Colonic mucosa (tissue), 4 donors: ENCODE results near the gene RASIP1. TPM values are rescaled to one million over a fixed set of nuclear protein-coding genes. Genes with fewer than 3 reads are reported as not detected.

Source experiments
- DNase-seq: peaks from one replicate; pipeline ENCODE4 v3.0.0-alpha.2; 2020
- H3K27ac ChIP-seq: fragments of 200-600 bp; one replicate; pipeline ENCODE4 v1.8.0; 2021
- H3K27me3 ChIP-seq: fragments of 200-600 bp; one replicate; pipeline ENCODE4 v1.8.0; 2021
- H3K36me3 ChIP-seq: fragments of 200-600 bp; one replicate; pipeline ENCODE4 v1.8.0; 2021
- H3K4me1 ChIP-seq: fragments of 200-600 bp; one replicate; pipeline ENCODE4 v1.8.0; 2021; ENCODE audit warnings: mild to moderate bottlenecking
- H3K4me3 ChIP-seq: fragments of 200-600 bp; one replicate; pipeline ENCODE4 v1.8.0; 2021
- H3K9ac ChIP-seq, 2 donors: one replicate each; pipeline ENCODE4 v1.7.0; 2013; ENCODE audit warnings: control low read depth in 2 of 2, low read depth in 2 of 2, low read length in 2 of 2
- H3K9me3 ChIP-seq: fragments of 200-600 bp; one replicate; pipeline ENCODE4 v1.8.0; 2021
- CTCF ChIP-seq: fragments of 200-600 bp; IDR thresholded peaks from one replicate; pipeline ENCODE4 v1.8.0; 2022; ENCODE audit warnings: antibody characterized with exemption, mild to moderate bottlenecking
- intact Hi-C: fragments of 100-400 bp; cut with DNase I; formaldehyde crosslinking; loops from one replicate; pipeline ENCODE4 v1.14.1; 2022
- total RNA-seq, 2 donors: library from RNA; stranded (reverse); fragmentation: NEBNext Ultra II Directional in 1 of 2; extraction: Animal tissue kit (Norgen Biotek cat#: 25700) in 1 of 2; gene quantifications; one replicate each; pipeline ENCODE4 v1.2.1, GENCODE V29; 2021
- donor health status: healthy.
- donor health status: DM: no; HTN: no; CAD: no.
- donor health status: DM: no; HTN: no; CAD: no.

The RASIP1 gene
- total RNA-seq, 2 donors from 2014 or later, result 2.2 to 4.8 TPM

DNA sequence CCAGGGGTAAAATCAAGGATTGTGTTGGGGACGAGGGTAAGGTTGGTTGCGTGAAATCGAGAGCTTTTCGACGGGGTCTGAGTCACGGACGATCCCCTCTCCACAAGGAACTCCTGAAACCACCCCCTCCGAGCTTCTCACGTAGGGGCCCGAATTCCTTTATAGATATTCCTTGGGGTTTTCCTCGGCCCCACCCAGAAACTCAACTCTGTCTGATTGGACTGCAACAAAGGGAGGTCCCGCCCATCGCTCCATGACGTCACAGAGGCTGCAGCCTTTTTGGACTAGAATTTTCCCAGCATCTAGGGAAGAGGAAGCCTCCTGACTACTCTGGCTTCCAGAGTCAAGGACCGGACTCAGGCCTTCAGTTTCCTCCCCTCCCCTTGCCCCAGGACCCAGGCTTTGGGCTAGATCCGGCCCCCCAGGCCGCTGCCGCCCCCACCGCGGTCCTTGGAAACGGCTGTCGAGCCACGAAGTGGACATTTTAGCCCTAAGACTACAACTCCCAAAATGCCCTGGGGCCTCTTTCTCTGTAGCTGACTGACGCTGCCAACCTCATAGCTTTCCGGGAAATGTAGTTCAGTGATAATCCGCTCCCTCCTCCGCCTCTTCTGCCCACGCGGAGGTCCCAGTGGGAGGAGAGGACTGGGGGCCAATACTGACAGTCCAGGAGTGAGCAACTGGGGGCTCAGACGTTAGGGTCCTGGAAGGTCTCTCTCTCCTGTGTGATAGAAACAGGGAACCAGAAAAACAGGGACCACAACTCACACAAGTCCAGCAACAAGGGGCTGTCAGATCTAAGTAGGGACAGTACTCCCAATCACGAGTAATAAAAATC is 6.5 kb upstream of the RASIP1 start, which contains the start of gene IZUMO1:
IZUMO1 (minus strand) TSS at position 172 of the 838 bp plus-strand sequence. CDS start 1,050 bp downstream, outside the sequence.
- DNase-seq, result peak; percentile 71
- no peak within 1 kb of the TSS for H3K9ac ChIP-seq
- no peaks in the 10 kb centered on the region for H3K4me1 ChIP-seq
- TF ChIP-seq CTCF, result no peak
- H3K27ac ChIP-seq, result no peak within 1 kb of the TSS
- intact Hi-C loops, result no loop called here
- H3K9me3 ChIP-seq, result no peaks in the 10 kb centered on the region
- no peaks in the 10 kb centered on the region for H3K36me3 ChIP-seq
- peaks cover 7% of the 10 kb centered on the region for H3K27me3 ChIP-seq
- H3K4me3 ChIP-seq, result no peak within 1 kb of the TSS

- Histone ChIP-seq H3K36me3 (no peaks in the 10 kb centered on the region), H3K9ac (no peak overlapping the region), H3K27ac (no peak overlapping the region), H3K27me3 (no peaks in the 10 kb centered on the region), H3K9me3 (no peaks in the 10 kb centered on the region), H3K4me1 (no peaks in the 10 kb centered on the region), H3K4me3 (no peak overlapping the region)
- intact Hi-C loops, result no loop called here
- TF ChIP-seq CTCF, result no peak
- no peak for DNase-seq
These were observed 5.7 kb upstream of the RASIP1 start for GRCh38 chr19:48746110-48746509.

GRCh38 chr19:48745208-48745995 is 5.0 kb upstream of the RASIP1 start:
- Histone ChIP-seq H3K36me3 (no peaks in the 10 kb centered on the region), H3K9ac (no peak overlapping the region), H3K27me3 (no peaks in the 10 kb centered on the region), H3K4me3 (no peak overlapping the region), H3K9me3 (no peaks in the 10 kb centered on the region), H3K27ac (no peak overlapping the region), H3K4me1 (no peaks in the 10 kb centered on the region)
- DNase-seq, result peak; percentile 72
- intact Hi-C loops, result no loop called here
- no peak for TF ChIP-seq CTCF

DNA sequence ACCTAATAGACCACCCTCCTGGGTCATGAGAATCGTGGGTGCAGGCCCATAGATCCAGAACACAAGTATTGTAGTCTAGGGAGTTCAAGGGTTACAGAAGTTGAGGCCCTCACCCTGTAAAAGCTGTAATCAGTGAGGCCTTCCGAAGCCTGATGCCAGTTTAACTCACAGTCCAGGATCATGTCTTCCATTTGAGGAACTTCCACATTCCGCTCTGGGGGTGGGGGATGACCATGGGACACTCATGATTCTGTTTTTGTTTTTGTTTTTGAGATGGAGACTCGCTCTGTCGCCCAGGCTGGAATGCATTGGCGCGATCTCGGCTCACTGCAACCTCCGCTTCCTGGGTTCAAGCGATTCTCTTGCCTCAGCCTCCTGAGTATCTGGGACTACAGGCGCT is 1.7 kb upstream of the RASIP1 start:
- intact Hi-C loops, result no loop called here
- Histone ChIP-seq H3K27ac (no peak overlapping the region), H3K9me3 (no peaks in the 10 kb centered on the region)

More for the DNA sequence above, 1.7 kb upstream of the RASIP1 start:
- TF ChIP-seq CTCF, result no peak
- no peaks in the 10 kb centered on the region for H3K4me1 ChIP-seq
- no peak for DNase-seq
- H3K36me3 ChIP-seq, result no peaks in the 10 kb centered on the region
- H3K9ac ChIP-seq, result peak overlapping the region in 1 of 2 donors; percentile 12
- H3K27me3 ChIP-seq, result peaks cover 5% of the 10 kb centered on the region
- no peak overlapping the region for H3K4me3 ChIP-seq
